ENCODE measurements around the gene C9orf152.
A peak's percentile ranks its signal among the peaks of the same experiment; 100 is the strongest.
"Not testable (repeated sequence)": the region's sequence is repeated elsewhere in the genome, so short reads cannot be mapped to it uniquely, and the experiment has no call there.

C9orf152 gene

GRCh38 chr9:110208031-110208430, at the start of gene C9orf152:
Gene C9orf152, minus strand, starts transcription at chr9:110208159. Its CDS starts 580 bp downstream, at chr9:110207579.
- DNase-seq (ENCODE audit: extremely low read depth in 1 of 2, low read depth in 1 of 2), result no peak

GRCh38 chr9:110257097-110257841, 49.3 kb upstream of the C9orf152 start:
- no peak for DNase-seq (ENCODE audit: extremely low read depth in 1 of 2, low read depth in 1 of 2)

GRCh38 chr9:110256380-110257096, 48.6 kb upstream of the C9orf152 start, which contains the start of gene TXN:
Gene TXN, minus strand, starts transcription at chr9:110256507. Its CDS starts 72 bp downstream, at chr9:110256435.
- peak; percentile 30 to 69 for DNase-seq (ENCODE audit: extremely low read depth in 1 of 2, low read depth in 1 of 2)

GRCh38 chr9:110255463-110256379, 47.8 kb upstream of the C9orf152 start:
- no peak for DNase-seq (ENCODE audit: extremely low read depth in 1 of 2, low read depth in 1 of 2)

GRCh38 chr9:110255034-110255462, 47.1 kb upstream of the C9orf152 start:
- DNase-seq (ENCODE audit: extremely low read depth in 1 of 2, low read depth in 1 of 2), result no peak

- DNase-seq (ENCODE audit: extremely low read depth in 1 of 2, low read depth in 1 of 2), result no peak
Observed at GRCh38 chr9:110254500-110254899, 46.5 kb upstream of the C9orf152 start.

- DNase-seq (ENCODE audit: extremely low read depth in 1 of 2, low read depth in 1 of 2), result no peak
Observed at GRCh38 chr9:110252509-110253139, 44.7 kb upstream of the C9orf152 start.

GRCh38 chr9:110251770-110252169, 43.8 kb upstream of the C9orf152 start:
- not testable (repeated sequence) for DNase-seq (ENCODE audit: extremely low read depth in 1 of 2, low read depth in 1 of 2)

- DNase-seq (ENCODE audit: extremely low read depth in 1 of 2, low read depth in 1 of 2), result no peak
Observed at GRCh38 chr9:110251212-110251611, 43.3 kb upstream of the C9orf152 start.

- no peak for DNase-seq (ENCODE audit: extremely low read depth in 1 of 2, low read depth in 1 of 2)
Observed at GRCh38 chr9:110249603-110250002, 41.6 kb upstream of the C9orf152 start.

- DNase-seq (ENCODE audit: extremely low read depth in 1 of 2, low read depth in 1 of 2), result no peak
Observed at GRCh38 chr9:110248361-110248760, 40.4 kb upstream of the C9orf152 start.

- DNase-seq (ENCODE audit: extremely low read depth in 1 of 2, low read depth in 1 of 2), result no peak
Observed at GRCh38 chr9:110246214-110246613, 38.3 kb upstream of the C9orf152 start.

GRCh38 chr9:110244616-110245015, 36.7 kb upstream of the C9orf152 start:
- DNase-seq (ENCODE audit: extremely low read depth in 1 of 2, low read depth in 1 of 2), result no peak

GRCh38 chr9:110241858-110242321, 33.9 kb upstream of the C9orf152 start:
- DNase-seq (ENCODE audit: extremely low read depth in 1 of 2, low read depth in 1 of 2), result no peak

GRCh38 chr9:110241260-110241857, 33.4 kb upstream of the C9orf152 start:
- no peak for DNase-seq (ENCODE audit: extremely low read depth in 1 of 2, low read depth in 1 of 2)

- DNase-seq (ENCODE audit: extremely low read depth in 1 of 2, low read depth in 1 of 2), result no peak
Observed at GRCh38 chr9:110240198-110240597, 32.2 kb upstream of the C9orf152 start.

- no peak for DNase-seq (ENCODE audit: extremely low read depth in 1 of 2, low read depth in 1 of 2)
Observed at GRCh38 chr9:110228321-110228720, 20.4 kb upstream of the C9orf152 start.

- DNase-seq (ENCODE audit: extremely low read depth in 1 of 2, low read depth in 1 of 2), result no peak
Observed at GRCh38 chr9:110224583-110224982, 16.6 kb upstream of the C9orf152 start.

- DNase-seq (ENCODE audit: extremely low read depth in 1 of 2, low read depth in 1 of 2), result no peak
Observed at GRCh38 chr9:110220809-110221208, 12.8 kb upstream of the C9orf152 start.

GRCh38 chr9:110217656-110218099, 9.7 kb upstream of the C9orf152 start:
- DNase-seq (ENCODE audit: extremely low read depth in 1 of 2, low read depth in 1 of 2), result no peak
